ENCODE data around the gene FAM222B.

- TF ChIP-seq POLR2A (IDR thresholded peaks at IDR 0.05) (no peak), CTCF (IDR thresholded peaks at IDR 0.05) (no peak)
These were observed 31.2 kb upstream of the FAM222B start for GRCh38 chr17:28873839-28874238.
